DMS114 treated with DMSO at 0.1 percent for 48 hours (cell line): ENCODE measurements around the gene SLCO1B3.
"Not testable (repeated sequence)": the region's sequence is repeated elsewhere in the genome, so short reads cannot be mapped to it uniquely, and the experiment has no call there.

Source experiments
- DNase-seq: peaks from one replicate; lab custom pipeline; 2025; ENCODE audit not compliant: unreplicated experiment; lab: John Stamatoyannopoulos, UW

The SLCO1B3 gene, protein sequence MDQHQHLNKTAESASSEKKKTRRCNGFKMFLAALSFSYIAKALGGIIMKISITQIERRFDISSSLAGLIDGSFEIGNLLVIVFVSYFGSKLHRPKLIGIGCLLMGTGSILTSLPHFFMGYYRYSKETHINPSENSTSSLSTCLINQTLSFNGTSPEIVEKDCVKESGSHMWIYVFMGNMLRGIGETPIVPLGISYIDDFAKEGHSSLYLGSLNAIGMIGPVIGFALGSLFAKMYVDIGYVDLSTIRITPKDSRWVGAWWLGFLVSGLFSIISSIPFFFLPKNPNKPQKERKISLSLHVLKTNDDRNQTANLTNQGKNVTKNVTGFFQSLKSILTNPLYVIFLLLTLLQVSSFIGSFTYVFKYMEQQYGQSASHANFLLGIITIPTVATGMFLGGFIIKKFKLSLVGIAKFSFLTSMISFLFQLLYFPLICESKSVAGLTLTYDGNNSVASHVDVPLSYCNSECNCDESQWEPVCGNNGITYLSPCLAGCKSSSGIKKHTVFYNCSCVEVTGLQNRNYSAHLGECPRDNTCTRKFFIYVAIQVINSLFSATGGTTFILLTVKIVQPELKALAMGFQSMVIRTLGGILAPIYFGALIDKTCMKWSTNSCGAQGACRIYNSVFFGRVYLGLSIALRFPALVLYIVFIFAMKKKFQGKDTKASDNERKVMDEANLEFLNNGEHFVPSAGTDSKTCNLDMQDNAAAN

GRCh38 chr12:20810487-20810886 lies at the start of gene SLCO1B3:
TSS of gene SLCO1B3 (plus strand) at chr12:20810705. CDS start at chr12:20815739, 5,034 bp downstream.
- no peak for DNase-seq

- DNase-seq, result no peak
Observed at GRCh38 chr12:20777420-20777819, 33.1 kb upstream of the SLCO1B3 start.

- no peak for DNase-seq
Observed at GRCh38 chr12:20778969-20779368, 31.5 kb upstream of the SLCO1B3 start.

DNA sequence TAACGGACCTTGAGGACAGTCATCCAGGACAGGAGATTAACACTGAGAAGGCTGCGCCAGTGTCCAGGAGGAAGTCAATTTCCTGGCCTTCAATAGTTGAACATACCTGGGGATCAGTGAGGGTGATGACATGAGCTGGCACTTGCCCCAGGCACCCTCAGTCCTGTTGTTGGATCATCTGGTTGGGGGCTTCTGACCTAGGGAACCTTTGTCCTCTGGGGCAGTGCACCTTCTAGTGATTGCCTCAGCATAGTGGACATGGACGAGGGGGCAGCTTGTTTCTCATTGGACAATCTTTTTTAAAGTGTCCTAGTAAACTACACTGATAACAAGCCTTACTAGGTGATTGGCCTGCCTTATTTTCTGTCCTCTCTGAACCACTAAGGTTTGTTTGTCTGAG lies 30.5 kb upstream of the SLCO1B3 start:
- not testable (repeated sequence) for DNase-seq

DNA sequence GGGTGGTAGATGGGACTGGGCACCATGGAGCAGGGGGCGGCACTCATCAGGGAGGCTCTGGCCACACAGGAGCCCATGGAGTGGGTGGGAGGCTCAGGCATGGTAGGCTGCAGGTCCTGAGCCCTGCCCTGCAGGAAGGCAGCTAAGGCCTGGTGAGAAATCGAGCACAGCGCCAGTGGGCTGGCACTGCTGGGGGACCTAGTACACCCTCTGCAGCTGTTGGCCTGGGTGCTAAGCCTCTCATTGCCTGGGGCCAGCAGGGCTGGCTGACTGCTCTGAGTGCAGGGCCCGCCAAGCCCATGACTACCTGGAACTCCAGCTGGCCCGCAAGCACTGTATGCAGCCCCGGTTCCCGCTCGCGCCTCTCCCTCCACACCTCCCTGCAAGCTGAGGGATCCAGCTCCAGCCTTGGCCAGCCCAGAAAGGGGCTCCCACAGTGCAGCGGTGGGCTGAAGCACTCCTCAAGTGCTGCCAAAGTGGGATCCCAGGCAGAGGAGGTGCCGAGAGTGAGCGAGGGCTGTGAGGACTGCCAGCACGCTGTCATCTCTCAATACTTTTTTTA lies 26.6 kb upstream of the SLCO1B3 start:
- DNase-seq, result not testable (repeated sequence)

DNA sequence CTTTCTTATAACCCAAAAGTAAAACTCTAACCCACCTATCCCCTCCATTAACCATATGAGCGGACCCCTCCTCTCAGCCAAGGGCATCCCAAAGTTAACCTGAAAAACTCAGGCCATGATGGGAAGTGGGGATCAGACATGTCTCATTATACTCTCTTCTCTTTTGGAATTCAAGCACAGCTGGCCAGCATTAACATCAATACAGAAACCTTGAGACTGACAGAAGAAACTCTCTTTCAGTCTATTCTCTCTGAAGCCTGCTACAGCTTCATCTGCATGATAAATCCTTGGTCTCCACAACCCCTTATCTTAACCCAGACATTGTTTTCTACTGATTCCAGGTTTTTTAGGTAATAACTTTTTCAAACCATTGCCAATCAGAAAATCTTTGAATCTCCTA lies 17.5 kb upstream of the SLCO1B3 start:
- no peak for DNase-seq

DNA sequence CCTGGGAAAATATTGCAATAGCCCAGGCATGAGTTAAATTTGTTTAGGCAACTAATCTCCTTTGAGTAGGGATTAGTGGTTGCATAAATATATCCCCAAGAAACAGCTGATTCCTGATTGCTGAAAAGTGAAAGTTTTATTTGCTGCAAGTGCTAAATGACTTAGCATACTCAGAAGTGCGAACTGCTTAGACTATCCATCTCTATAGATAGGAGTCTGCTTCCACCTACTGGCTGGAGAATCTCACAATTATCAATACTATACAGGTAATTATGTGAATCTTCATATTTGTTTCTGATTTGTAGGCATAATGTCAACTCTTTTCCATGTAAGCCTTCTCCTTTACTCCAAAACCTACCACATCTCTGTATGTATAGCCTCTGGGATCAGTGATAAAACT lies 12.0 kb upstream of the SLCO1B3 start:
- peak; percentile 6 for DNase-seq

DNA sequence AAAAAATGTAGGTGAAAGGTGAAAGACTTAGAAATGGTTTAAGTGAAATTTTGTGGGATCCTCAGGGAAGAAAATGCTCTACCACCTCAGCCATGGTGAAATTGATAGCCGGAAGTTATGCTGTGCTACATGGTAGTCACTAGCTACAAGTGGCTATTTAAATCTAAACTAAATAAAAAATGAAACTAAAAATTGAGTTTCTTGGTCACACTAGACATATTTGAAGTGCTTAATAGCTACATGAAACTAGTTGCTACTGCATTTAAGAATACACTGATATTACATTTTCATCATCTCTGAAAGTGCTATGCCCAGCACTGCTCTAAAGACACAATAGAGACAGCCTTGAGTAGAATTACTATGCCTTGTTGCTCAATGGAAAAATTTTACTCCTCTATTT lies 10.3 kb upstream of the SLCO1B3 start:
- no peak for DNase-seq

- no peak for DNase-seq
Observed at GRCh38 chr12:20801035-20801434, 9.5 kb upstream of the SLCO1B3 start.

DNA sequence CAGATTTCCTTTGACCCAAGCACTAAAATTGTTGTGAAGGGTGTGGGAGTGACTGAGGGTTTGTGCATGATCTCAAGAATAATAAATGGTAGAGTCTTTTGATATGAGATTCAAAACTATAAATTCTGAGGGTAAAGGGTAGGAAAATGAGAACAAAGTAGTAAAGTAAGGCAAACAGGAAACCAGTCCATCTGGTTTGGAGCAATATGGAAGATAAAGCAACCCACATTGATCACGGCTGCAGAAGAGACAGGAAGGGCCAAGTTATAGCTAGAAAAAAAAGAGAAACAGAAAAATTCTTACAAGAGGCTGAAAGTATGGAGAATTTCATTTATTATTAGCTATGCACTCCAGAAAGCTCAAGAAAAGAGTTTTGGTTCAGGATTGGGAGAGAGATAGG lies 4.6 kb upstream of the SLCO1B3 start:
- DNase-seq, result no peak

- no peak for DNase-seq
Observed at GRCh38 chr12:20807192-20808080, 3.1 kb upstream of the SLCO1B3 start.

DNA sequence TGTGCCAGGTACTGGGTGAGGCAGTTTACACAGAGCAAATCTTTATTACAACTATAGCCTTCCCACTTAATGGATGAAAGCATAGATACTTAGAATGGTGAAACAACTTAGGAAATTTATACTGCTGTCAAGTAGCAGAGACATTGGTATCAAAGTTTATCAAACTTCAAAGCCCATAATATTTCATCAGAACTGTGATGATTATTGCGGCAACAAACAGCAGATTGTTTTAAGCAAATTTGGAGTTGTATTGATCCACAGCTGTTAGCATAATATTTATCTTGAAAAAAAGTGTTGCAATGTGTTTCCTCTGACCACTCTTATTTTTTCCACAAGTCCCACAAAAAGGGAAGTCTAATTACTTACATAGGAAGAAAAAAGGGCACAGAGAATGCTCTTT lies 2.0 kb upstream of the SLCO1B3 start:
- no peak for DNase-seq

DNA sequence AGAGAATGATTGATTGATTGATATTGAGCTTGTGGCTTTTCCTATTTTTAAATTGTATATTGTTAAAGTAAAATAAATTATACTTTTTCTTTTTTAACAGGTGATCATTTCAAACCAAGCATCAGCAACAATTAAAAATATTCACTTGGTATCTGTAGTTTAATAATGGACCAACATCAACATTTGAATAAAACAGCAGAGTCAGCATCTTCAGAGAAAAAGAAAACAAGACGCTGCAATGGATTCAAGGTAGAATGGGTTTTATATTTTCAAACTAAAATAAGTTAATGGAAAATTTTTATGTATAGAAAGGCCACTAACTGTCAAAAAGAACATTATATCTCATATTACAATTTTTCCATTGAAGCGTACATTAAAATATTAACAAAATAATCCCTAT lies 5.1 kb downstream of the SLCO1B3 start:
- DNase-seq, result no peak

DNA sequence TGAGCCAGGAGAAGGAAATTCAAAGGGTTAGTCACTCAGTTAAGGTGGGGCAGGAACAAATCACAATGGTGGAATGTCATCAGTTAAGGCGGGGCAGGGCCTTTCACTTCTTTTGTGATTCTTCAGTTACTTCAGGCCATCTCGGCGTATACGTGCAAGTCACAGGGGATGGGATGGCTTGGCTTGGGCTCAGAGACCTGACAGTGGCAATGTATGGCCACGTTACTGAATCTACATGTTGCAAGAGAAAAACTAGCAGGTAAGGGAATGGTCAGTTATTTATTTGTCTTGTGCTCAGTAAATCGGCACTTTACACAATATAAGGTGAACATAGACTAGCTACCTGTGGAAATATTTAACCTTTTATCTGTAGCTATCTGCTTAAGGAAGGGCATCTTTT lies 11.9 kb downstream of the SLCO1B3 start:
- no peak for DNase-seq

DNA sequence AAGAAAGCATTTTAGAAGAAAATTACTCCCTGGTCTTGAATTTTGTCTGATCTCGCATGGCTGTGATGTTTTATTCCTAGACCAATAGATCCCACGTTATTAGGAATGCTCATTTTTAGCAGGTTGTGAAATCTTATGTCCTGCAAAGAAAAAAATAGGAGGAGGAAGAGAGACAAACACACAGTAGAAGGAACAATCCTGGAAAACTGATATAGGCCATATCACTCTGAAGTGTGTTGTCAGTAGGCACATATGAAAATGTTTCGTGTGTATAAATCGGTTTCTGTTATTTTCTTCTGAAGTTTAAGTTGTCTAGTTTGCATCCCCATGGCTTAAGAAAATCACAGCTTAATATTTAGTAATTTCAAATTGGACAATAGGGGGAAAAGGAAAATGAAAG lies 12.4 kb downstream of the SLCO1B3 start:
- no peak for DNase-seq

- DNase-seq, result no peak
Observed at GRCh38 chr12:20829919-20830318, 19.4 kb downstream of the SLCO1B3 start.

GRCh38 chr12:20830456-20830855 lies 20.0 kb downstream of the SLCO1B3 start:
- no peak for DNase-seq

DNA sequence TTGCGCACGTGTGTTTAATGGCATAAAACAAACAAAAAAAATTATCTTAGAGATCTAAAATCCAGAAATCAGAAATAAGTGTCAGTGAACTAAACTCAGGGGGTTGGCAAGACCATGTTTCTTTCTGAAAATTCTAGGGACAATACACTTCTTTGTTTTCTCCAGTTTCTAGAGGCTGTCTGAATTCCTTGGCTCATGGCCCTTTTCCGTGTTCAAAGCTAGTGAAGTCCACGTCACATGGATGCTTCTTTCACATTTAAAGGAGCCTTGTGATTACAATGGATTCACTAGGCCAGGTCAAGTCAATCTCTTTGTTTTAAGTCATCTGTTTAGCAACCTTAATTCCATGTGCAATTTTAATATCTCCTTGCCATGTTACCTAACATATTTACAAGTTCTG lies 22.4 kb downstream of the SLCO1B3 start:
- DNase-seq, result no peak

DNA sequence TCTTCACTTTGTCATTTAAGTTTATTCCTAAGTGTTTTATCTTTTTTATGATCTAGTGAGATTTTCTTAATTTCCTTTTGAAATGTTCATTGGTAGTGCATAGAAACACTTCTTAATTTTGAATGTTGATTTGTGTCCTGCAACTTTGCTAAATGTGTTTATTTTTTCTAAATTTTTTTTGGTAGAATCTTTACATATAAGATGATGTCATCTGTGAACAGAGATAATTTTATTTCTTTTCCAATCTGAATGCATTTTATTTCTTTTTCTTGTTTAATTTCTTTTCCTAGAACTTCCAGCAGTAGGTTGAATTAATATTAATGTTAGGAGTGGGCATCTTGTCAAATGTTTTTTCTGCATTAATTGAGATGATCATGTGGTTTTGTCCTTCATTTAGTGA lies 42.1 kb downstream of the SLCO1B3 start:
- no peak for DNase-seq

- DNase-seq, result no peak
Observed at GRCh38 chr12:20863056-20863455, 52.6 kb downstream of the SLCO1B3 start.

GRCh38 chr12:20865873-20866272 lies 55.4 kb downstream of the SLCO1B3 start:
- no peak for DNase-seq
